Central memory CD8-positive, alpha-beta T cell (primary cell): ENCODE data around the gene STK32B.

Source experiments
- ATAC-seq: fragments of 150-1000 bp; cut with Tn5 transposase; replicated peaks from 2 replicates; pipeline ENCODE4 v1.10.0; 2022; ENCODE audit warnings: mild to moderate bottlenecking, moderate FRiP score, moderate number of reproducible peaks; ENCODE audit not compliant: poor library complexity, severe bottlenecking; ENCODE audit errors: extremely low read depth
- DNase-seq, 2 donors: peaks; one replicate each; pipeline ENCODE4 v3.0.0; 2021; ENCODE audit warnings: low spot score in 2 of 2
- H3K27ac Mint-ChIP-seq: one replicate; pipeline ENCODE4 v1.8.0; 2022; ENCODE audit warnings: low read depth, mild to moderate bottlenecking, moderate library complexity, mixed read lengths
- H3K27me3 Mint-ChIP-seq: one replicate; pipeline ENCODE4 v1.8.0; 2022; ENCODE audit warnings: mixed read lengths
- H3K36me3 Mint-ChIP-seq: one replicate; pipeline ENCODE4 v1.8.0; 2022; ENCODE audit warnings: mild to moderate bottlenecking, moderate library complexity, mixed read lengths; ENCODE audit not compliant: insufficient read depth
- H3K4me1 Mint-ChIP-seq: one replicate; pipeline ENCODE4 v1.8.0; 2022; ENCODE audit warnings: mixed read lengths
- H3K4me3 Mint-ChIP-seq: one replicate; pipeline ENCODE4 v1.8.0; 2022; ENCODE audit warnings: mild to moderate bottlenecking, moderate library complexity, mixed read lengths
- H3K9me3 Mint-ChIP-seq: one replicate; pipeline ENCODE4 v1.8.0; 2022; ENCODE audit warnings: mixed read lengths

Gene STK32B

GRCh38 chr4:5376015-5376414 is 324.7 kb downstream of the STK32B start:
- Mint-ChIP-seq H3K36me3 (peaks cover 2% of the 10 kb centered on the region), H3K9me3 (peaks cover 10% of the 10 kb centered on the region), H3K4me3 (no peak overlapping the region), H3K27me3 (peaks cover 46% of the 10 kb centered on the region), H3K27ac (no peak overlapping the region), H3K4me1 (no peaks in the 10 kb centered on the region)
- no peak for DNase-seq
- no peak for ATAC-seq

GRCh38 chr4:5378002-5378401 is 326.7 kb downstream of the STK32B start:
- no peak overlapping the region for H3K27ac Mint-ChIP-seq
- H3K36me3 Mint-ChIP-seq: peaks cover 2% of the 10 kb centered on the region
- H3K4me3 Mint-ChIP-seq: no peak overlapping the region
- ATAC-seq (no peak), DNase-seq (no peak)
- peaks cover 46% of the 10 kb centered on the region for H3K27me3 Mint-ChIP-seq
- no peaks in the 10 kb centered on the region for H3K4me1 Mint-ChIP-seq
- H3K9me3 Mint-ChIP-seq: peaks cover 10% of the 10 kb centered on the region

GRCh38 chr4:5379895-5380294 is 328.6 kb downstream of the STK32B start:
- Mint-ChIP-seq H3K27me3 (peaks cover 43% of the 10 kb centered on the region), H3K4me3 (no peak overlapping the region), H3K9me3 (peaks cover 5% of the 10 kb centered on the region), H3K27ac (no peak overlapping the region), H3K4me1 (peaks cover 8% of the 10 kb centered on the region), H3K36me3 (peaks cover 2% of the 10 kb centered on the region)
- ATAC-seq (no peak), DNase-seq (no peak)

- Mint-ChIP-seq H3K27me3 (peaks cover 22% of the 10 kb centered on the region), H3K36me3 (no peaks in the 10 kb centered on the region), H3K4me3 (no peak overlapping the region), H3K9me3 (peaks cover 5% of the 10 kb centered on the region), H3K4me1 (peaks cover 13% of the 10 kb centered on the region), H3K27ac (no peak overlapping the region)
- DNase-seq (no peak), ATAC-seq (no peak)
Observed at GRCh38 chr4:5381961-5382441, 330.7 kb downstream of the STK32B start.

GRCh38 chr4:5383191-5383980 is 332.1 kb downstream of the STK32B start:
- Mint-ChIP-seq H3K4me3 (no peak overlapping the region), H3K27me3 (peaks cover 12% of the 10 kb centered on the region), H3K27ac (no peak overlapping the region), H3K36me3 (no peaks in the 10 kb centered on the region), H3K4me1 (peaks cover 13% of the 10 kb centered on the region), H3K9me3 (no peaks in the 10 kb centered on the region)
- ATAC-seq (no peak), DNase-seq (no peak)

GRCh38 chr4:5385741-5386311 is 334.5 kb downstream of the STK32B start:
- Mint-ChIP-seq H3K4me3 (no peak overlapping the region), H3K9me3 (no peaks in the 10 kb centered on the region), H3K4me1 (peaks cover 13% of the 10 kb centered on the region), H3K27ac (no peak overlapping the region), H3K36me3 (no peaks in the 10 kb centered on the region), H3K27me3 (no peaks in the 10 kb centered on the region)
- DNase-seq: no peak
- no peak for ATAC-seq

- Mint-ChIP-seq H3K36me3 (no peaks in the 10 kb centered on the region), H3K27me3 (no peaks in the 10 kb centered on the region), H3K27ac (no peak overlapping the region), H3K4me1 (peaks cover 13% of the 10 kb centered on the region), H3K4me3 (no peak overlapping the region), H3K9me3 (no peaks in the 10 kb centered on the region)
- DNase-seq: no peak
- ATAC-seq: no peak
Observed at GRCh38 chr4:5386921-5387320, 335.6 kb downstream of the STK32B start.

GRCh38 chr4:5387457-5387856 is 336.2 kb downstream of the STK32B start:
- Mint-ChIP-seq H3K36me3 (no peaks in the 10 kb centered on the region), H3K4me1 (peaks cover 13% of the 10 kb centered on the region), H3K4me3 (no peak overlapping the region), H3K27me3 (no peaks in the 10 kb centered on the region), H3K27ac (no peak overlapping the region), H3K9me3 (no peaks in the 10 kb centered on the region)
- no peak for ATAC-seq
- DNase-seq: no peak

GRCh38 chr4:5389756-5390310 is 338.6 kb downstream of the STK32B start:
- Mint-ChIP-seq H3K27me3 (no peaks in the 10 kb centered on the region), H3K4me1 (peaks cover 6% of the 10 kb centered on the region), H3K9me3 (no peaks in the 10 kb centered on the region), H3K36me3 (no peaks in the 10 kb centered on the region), H3K4me3 (no peak overlapping the region), H3K27ac (no peak overlapping the region)
- no peak for DNase-seq
- no peak for ATAC-seq

- Mint-ChIP-seq H3K9me3 (no peaks in the 10 kb centered on the region), H3K36me3 (no peaks in the 10 kb centered on the region), H3K4me1 (no peaks in the 10 kb centered on the region), H3K4me3 (no peak overlapping the region), H3K27me3 (no peaks in the 10 kb centered on the region), H3K27ac (no peak overlapping the region)
- DNase-seq: no peak
- no peak for ATAC-seq
Observed at GRCh38 chr4:5391492-5391891, 340.2 kb downstream of the STK32B start.

GRCh38 chr4:5393911-5394513 is 342.7 kb downstream of the STK32B start:
- Mint-ChIP-seq H3K9me3 (no peaks in the 10 kb centered on the region), H3K36me3 (no peaks in the 10 kb centered on the region), H3K4me1 (no peaks in the 10 kb centered on the region), H3K27ac (no peak overlapping the region), H3K27me3 (no peaks in the 10 kb centered on the region), H3K4me3 (no peak overlapping the region)
- ATAC-seq (no peak), DNase-seq (no peak)

- ATAC-seq: no peak
- Mint-ChIP-seq H3K9me3 (no peaks in the 10 kb centered on the region), H3K4me1 (no peaks in the 10 kb centered on the region), H3K36me3 (no peaks in the 10 kb centered on the region), H3K27me3 (peaks cover 8% of the 10 kb centered on the region), H3K27ac (no peak overlapping the region), H3K4me3 (no peak overlapping the region)
- DNase-seq: no peak
Observed at GRCh38 chr4:5395781-5396180, 344.5 kb downstream of the STK32B start.

GRCh38 chr4:5398056-5398455 is 346.8 kb downstream of the STK32B start:
- no peak for DNase-seq
- H3K4me3 Mint-ChIP-seq: no peak overlapping the region
- ATAC-seq: no peak
- H3K27me3 Mint-ChIP-seq: peaks cover 22% of the 10 kb centered on the region
- H3K9me3 Mint-ChIP-seq: peaks cover 10% of the 10 kb centered on the region
- no peaks in the 10 kb centered on the region for H3K4me1 Mint-ChIP-seq
- no peaks in the 10 kb centered on the region for H3K36me3 Mint-ChIP-seq
- H3K27ac Mint-ChIP-seq: no peak overlapping the region
